ENCODE results near the gene CCDC90B.

The CCDC90B gene

GRCh38 chr11:83303316-83303715 lies 17.1 kb upstream of the CCDC90B start:
- Histone ChIP-seq H3K4me3 (ENCODE audit: low read depth, low read length) (no peak overlapping the region), H3K4me1 (ENCODE audit: control insufficient read depth, insufficient read depth, low read length) (no peaks in the 10 kb centered on the region), H3K36me3 (ENCODE audit: control insufficient read depth in 2 of 2, insufficient read depth in 1 of 2, low read length in 2 of 2) (no peaks in the 10 kb centered on the region), H3K9me3 (ENCODE audit: control insufficient read depth, insufficient read depth, low read depth, low read length) (no peaks in the 10 kb centered on the region), H3K27ac (ENCODE audit: extremely low read depth, low read depth, low read length) (no peak overlapping the region)
- CTCF ChIA-PET: interaction anchor here (3.1 kb wide), 1 partner anchor 11 kb away, joined by 17 read pairs; no protein-coding TSS in a partner anchor
- TF ChIP-seq SP3 (tag by site-specific recombination; IDR thresholded peaks at IDR 0.05) (no peak), ZNF704 (tag by site-specific recombination; IDR thresholded peaks at IDR 0.05) (no peak), ZNF791 (tag by site-specific recombination; IDR thresholded peaks at IDR 0.05) (no peak), ZNF302 (tag by site-specific recombination; IDR thresholded peaks at IDR 0.05; ENCODE audit: low read depth) (no peak), ZNF548 (tag by site-specific recombination; IDR thresholded peaks at IDR 0.05) (no peak), ZBTB20 (tag by site-specific recombination; IDR thresholded peaks at IDR 0.05) (no peak), ZNF26 (tag by site-specific recombination; IDR thresholded peaks at IDR 0.05) (no peak), TSHZ1 (tag by site-specific recombination; IDR thresholded peaks at IDR 0.05; ENCODE audit: borderline replicate concordance) (no peak), ZNF221 (tag by site-specific recombination; IDR thresholded peaks at IDR 0.05; ENCODE audit: borderline replicate concordance) (no peak)
- POLR2A ChIA-PET: interaction anchor here (1.1 kb wide), 1 partner anchor 17 kb away, joined by 3 read pairs; the partner anchor contains the start of gene CCDC90B

GRCh38 chr11:83302151-83302550 lies 16.0 kb upstream of the CCDC90B start:
- Histone ChIP-seq H3K4me1 (ENCODE audit: control insufficient read depth, insufficient read depth, low read length) (no peaks in the 10 kb centered on the region), H3K4me3 (ENCODE audit: low read depth, low read length) (no peak overlapping the region), H3K27ac (ENCODE audit: extremely low read depth, low read depth, low read length) (no peak overlapping the region), H3K36me3 (ENCODE audit: control insufficient read depth in 2 of 2, insufficient read depth in 1 of 2, low read length in 2 of 2) (no peaks in the 10 kb centered on the region), H3K9me3 (ENCODE audit: control insufficient read depth, insufficient read depth, low read depth, low read length) (no peaks in the 10 kb centered on the region)
- POLR2A ChIA-PET: interaction anchor here (0.5 kb wide), 1 partner anchor 15 kb away, joined by 3 read pairs; no protein-coding TSS in a partner anchor
- TF ChIP-seq ZNF121 (tag by site-specific recombination; IDR thresholded peaks at IDR 0.05) (no peak), ZNF157 (tag by site-specific recombination; IDR thresholded peaks at IDR 0.05) (no peak), ZNF558 (tag by site-specific recombination; IDR thresholded peaks at IDR 0.05) (no peak), ZNF600 (tag by site-specific recombination; IDR thresholded peaks at IDR 0.05) (no peak), ZNF174 (tag by site-specific recombination; IDR thresholded peaks at IDR 0.05) (no peak), REPIN1 (tag by site-specific recombination; IDR thresholded peaks at IDR 0.05; ENCODE audit: low read depth) (no peak), ZNF791 (tag by site-specific recombination; IDR thresholded peaks at IDR 0.05) (no peak), ZNF626 (tag by site-specific recombination; IDR thresholded peaks at IDR 0.05) (no peak), ZNF239 (tag by site-specific recombination; IDR thresholded peaks at IDR 0.05) (no peak), ZNF785 (tag by site-specific recombination; IDR thresholded peaks at IDR 0.05) (no peak), SCRT2 (tag by site-specific recombination; IDR thresholded peaks at IDR 0.05) (no peak)
- CTCF ChIA-PET: interaction anchor here (0.8 to 3.1 kb wide), 2 partner anchors 10 to 515 kb away, joined by 3 to 17 read pairs; no protein-coding TSS in a partner anchor

Measured in HEK293 (cell line).